ENCODE data around the gene ZKSCAN8.

The ZKSCAN8 gene

GRCh38 chr6:28205879-28206278 lies 64.2 kb downstream of the ZKSCAN8 start:
- Histone ChIP-seq H3K9me3 (ENCODE audit: low read depth, low read length) (no peaks in the 10 kb centered on the region), H3K9ac (ENCODE audit: insufficient read length) (no peak overlapping the region), H3K4me3 (no peak overlapping the region), H3K27ac (no peak overlapping the region), H3K36me3 (ENCODE audit: insufficient read depth, low read length) (no peaks in the 10 kb centered on the region)
- TF ChIP-seq EZH2 (IDR thresholded peaks at IDR 0.05): no peak
- no peak for TF ChIP-seq POLR2AphosphoS5 (IDR thresholded peaks at IDR 0.05; ENCODE audit: borderline replicate concordance, low read depth, low read length)
- TF ChIP-seq FOXP2 (optimal IDR thresholded peaks at IDR 0.05; ENCODE audit: control extremely low read depth, extremely low read length, insufficient read depth): no peak
- DNase-seq (ENCODE audit: low read depth, low spot score): no peak

GRCh38 chr6:28206527-28206926 lies 64.8 kb downstream of the ZKSCAN8 start:
- Histone ChIP-seq H3K4me3 (no peak overlapping the region), H3K27ac (no peak overlapping the region), H3K9ac (ENCODE audit: insufficient read length) (no peak overlapping the region), H3K9me3 (ENCODE audit: low read depth, low read length) (no peaks in the 10 kb centered on the region), H3K36me3 (ENCODE audit: insufficient read depth, low read length) (no peaks in the 10 kb centered on the region)
- no peak for DNase-seq (ENCODE audit: low read depth, low spot score)
- no peak for TF ChIP-seq FOXP2 (optimal IDR thresholded peaks at IDR 0.05; ENCODE audit: control extremely low read depth, extremely low read length, insufficient read depth)
- TF ChIP-seq EZH2 (IDR thresholded peaks at IDR 0.05): no peak
- TF ChIP-seq POLR2AphosphoS5 (IDR thresholded peaks at IDR 0.05; ENCODE audit: borderline replicate concordance, low read depth, low read length): no peak

- H3K9ac ChIP-seq (ENCODE audit: insufficient read length): peak overlapping the region; percentile 66
- DNase-seq (ENCODE audit: low read depth, low spot score): no peak
- H3K36me3 ChIP-seq (ENCODE audit: insufficient read depth, low read length): no peaks in the 10 kb centered on the region
- no peaks in the 10 kb centered on the region for H3K9me3 ChIP-seq (ENCODE audit: low read depth, low read length)
- H3K4me3 ChIP-seq: peak overlapping the region; percentile 78
- TF ChIP-seq POLR2AphosphoS5 (IDR thresholded peaks at IDR 0.05; ENCODE audit: borderline replicate concordance, low read depth, low read length): no peak
- TF ChIP-seq FOXP2 (optimal IDR thresholded peaks at IDR 0.05; ENCODE audit: control extremely low read depth, extremely low read length, insufficient read depth): no peak
- TF ChIP-seq EZH2 (IDR thresholded peaks at IDR 0.05): no peak
- no peak overlapping the region for H3K27ac ChIP-seq
Measured at GRCh38 chr6:28206928-28207509, 65.3 kb downstream of the ZKSCAN8 start.

GRCh38 chr6:28207510-28208110 lies 65.9 kb downstream of the ZKSCAN8 start:
- peak overlapping the region; percentile 78 for H3K4me3 ChIP-seq
- TF ChIP-seq POLR2AphosphoS5 (IDR thresholded peaks at IDR 0.05; ENCODE audit: borderline replicate concordance, low read depth, low read length) (no peak; the same call in 1 of the 2 replicates), EZH2 (IDR thresholded peaks at IDR 0.05) (no peak), FOXP2 (optimal IDR thresholded peaks at IDR 0.05; ENCODE audit: control extremely low read depth, extremely low read length, insufficient read depth) (no peak)
- no peak for DNase-seq (ENCODE audit: low read depth, low spot score)
- H3K9ac ChIP-seq (ENCODE audit: insufficient read length): peak overlapping the region; percentile 66
- no peak overlapping the region for H3K27ac ChIP-seq
- H3K9me3 ChIP-seq (ENCODE audit: low read depth, low read length): no peaks in the 10 kb centered on the region
- no peaks in the 10 kb centered on the region for H3K36me3 ChIP-seq (ENCODE audit: insufficient read depth, low read length)

GRCh38 chr6:28208111-28208659 lies 66.5 kb downstream of the ZKSCAN8 start:
- TF ChIP-seq FOXP2 (optimal IDR thresholded peaks at IDR 0.05; ENCODE audit: control extremely low read depth, extremely low read length, insufficient read depth) (no peak), EZH2 (IDR thresholded peaks at IDR 0.05) (no peak), POLR2AphosphoS5 (IDR thresholded peaks at IDR 0.05; ENCODE audit: borderline replicate concordance, low read depth, low read length) (no peak)
- Histone ChIP-seq H3K36me3 (ENCODE audit: insufficient read depth, low read length) (no peaks in the 10 kb centered on the region), H3K27ac (no peak overlapping the region), H3K9me3 (ENCODE audit: low read depth, low read length) (no peaks in the 10 kb centered on the region), H3K9ac (ENCODE audit: insufficient read length) (peak overlapping the region; percentile 66), H3K4me3 (peak overlapping the region; percentile 78)
- no peak for DNase-seq (ENCODE audit: low read depth, low spot score)

Measured in SK-N-MC (cell line).